Measurements from ENCODE around the gene GPRC5C.

DNA sequence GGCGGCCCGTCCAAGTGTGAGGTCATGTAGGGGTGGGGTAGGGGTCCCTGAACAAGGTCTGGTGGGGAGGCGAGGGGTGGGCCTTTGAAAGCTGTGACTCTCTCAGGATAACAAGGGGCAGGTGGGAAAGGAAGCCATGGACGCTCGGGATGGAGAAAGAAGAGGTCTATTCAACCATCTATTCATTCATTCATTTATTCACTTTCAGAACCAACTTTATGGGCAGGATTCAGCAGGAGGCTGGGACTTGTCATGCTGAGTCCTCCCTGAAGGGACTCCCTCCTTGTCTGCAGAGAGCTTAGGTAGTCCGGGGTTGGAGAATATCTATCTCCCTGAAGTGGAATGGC is 25.9 kb downstream of the GPRC5C start:
- TF ChIP-seq, protein P1, sequence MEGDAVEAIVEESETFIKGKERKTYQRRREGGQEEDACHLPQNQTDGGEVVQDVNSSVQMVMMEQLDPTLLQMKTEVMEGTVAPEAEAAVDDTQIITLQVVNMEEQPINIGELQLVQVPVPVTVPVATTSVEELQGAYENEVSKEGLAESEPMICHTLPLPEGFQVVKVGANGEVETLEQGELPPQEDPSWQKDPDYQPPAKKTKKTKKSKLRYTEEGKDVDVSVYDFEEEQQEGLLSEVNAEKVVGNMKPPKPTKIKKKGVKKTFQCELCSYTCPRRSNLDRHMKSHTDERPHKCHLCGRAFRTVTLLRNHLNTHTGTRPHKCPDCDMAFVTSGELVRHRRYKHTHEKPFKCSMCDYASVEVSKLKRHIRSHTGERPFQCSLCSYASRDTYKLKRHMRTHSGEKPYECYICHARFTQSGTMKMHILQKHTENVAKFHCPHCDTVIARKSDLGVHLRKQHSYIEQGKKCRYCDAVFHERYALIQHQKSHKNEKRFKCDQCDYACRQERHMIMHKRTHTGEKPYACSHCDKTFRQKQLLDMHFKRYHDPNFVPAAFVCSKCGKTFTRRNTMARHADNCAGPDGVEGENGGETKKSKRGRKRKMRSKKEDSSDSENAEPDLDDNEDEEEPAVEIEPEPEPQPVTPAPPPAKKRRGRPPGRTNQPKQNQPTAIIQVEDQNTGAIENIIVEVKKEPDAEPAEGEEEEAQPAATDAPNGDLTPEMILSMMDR (IDR thresholded peaks at IDR 0.05), result peak in 5 of 12 donors; percentile 17 to 47 (median 38)
- TF ChIP-seq POLR2A (IDR thresholded peaks at IDR 0.05), result no peak

Measured in heart left ventricle (tissue), 13 donors.